PC-9 (cell line): ENCODE measurements around the gene SOX5. TPM values are rescaled to one million over a fixed set of nuclear protein-coding genes. Genes with fewer than 3 reads are reported as not detected.

ENCODE experiments used
- BruUV-seq: library from RNA; stranded (reverse); fragments of 400-500 nt; replicated peaks from 2 replicates; lab custom pipeline; 2021; lab: Mats Ljungman, UMichigan
- CTCF ChIA-PET: fragments of 300-600 bp; sonication (Branson Sonifier 250); formaldehyde crosslinking; loops from one replicate; lab custom pipeline; 2022; ENCODE audit warnings: antibody characterized with exemption; lab: Charles Lee
- POLR2A ChIA-PET: fragments of 300-600 bp; sonication (Branson Sonifier 250); formaldehyde crosslinking; loops from one replicate; lab custom pipeline; 2022; ENCODE audit warnings: antibody characterized with exemption; ENCODE audit not compliant: unreplicated experiment; lab: Charles Lee
- DNase-seq, 2 experiments: peaks; one replicate each; pipeline versions ENCODE4 v3.0.0 to v3.0.0-alpha.2; 2015 to 2022; ENCODE audit warnings: mixed read lengths in 1 of 2
- H2AFZ ChIP-seq: fragments of 200-600 bp; sonication (generic); 2 replicates; pipeline ENCODE4 v1.8.1; 2017; ENCODE audit warnings: antibody characterized with exemption
- H3F3A ChIP-seq: fragments of 200-600 bp; sonication (generic); 2 replicates; pipeline ENCODE4 v1.8.1; 2017; ENCODE audit warnings: antibody characterized with exemption, mild to moderate bottlenecking, low read depth; ENCODE audit not compliant: insufficient read depth
- H3K27ac ChIP-seq: fragments of 200-600 bp; sonication (generic); 2 replicates; pipeline ENCODE4 v1.6.1; 2016; ENCODE audit warnings: mixed run types
- H3K27me3 ChIP-seq: fragments of 200-600 bp; sonication (generic); 2 replicates; pipeline ENCODE4 v1.6.1; 2016; ENCODE audit warnings: low read depth, mixed run types; ENCODE audit not compliant: insufficient read depth
- H3K36me3 ChIP-seq: fragments of 200-600 bp; sonication (generic); 2 replicates; pipeline ENCODE4 v1.6.1; 2016; ENCODE audit warnings: low read depth, mixed run types
- H3K4me1 ChIP-seq: fragments of 200-600 bp; sonication (generic); replicated peaks from 2 replicates; pipeline ENCODE4 v1.6.1; 2016; ENCODE audit warnings: mixed run types; ENCODE audit not compliant: insufficient read depth
- H3K4me2 ChIP-seq: fragments of 200-600 bp; sonication (generic); 2 replicates; pipeline ENCODE4 v1.6.1; 2017; ENCODE audit warnings: mixed run types
- H3K4me3 ChIP-seq: fragments of 200-600 bp; sonication (generic); 2 replicates; pipeline ENCODE4 v1.6.1; 2016; ENCODE audit warnings: mixed run types
- H3K79me2 ChIP-seq: fragments of 200-600 bp; sonication (generic); 2 replicates; pipeline ENCODE4 v1.6.1; 2017; ENCODE audit warnings: low read depth, mixed run types
- H3K9me2 ChIP-seq: fragments of 200-600 bp; sonication (generic); 2 replicates; pipeline ENCODE4 v1.8.1; 2017; ENCODE audit warnings: mild to moderate bottlenecking; ENCODE audit not compliant: insufficient read depth
- H3K9me3 ChIP-seq: fragments of 200-600 bp; sonication (generic); 2 replicates; pipeline ENCODE4 v1.8.1; 2016; ENCODE audit warnings: low read depth; ENCODE audit not compliant: insufficient read depth
- H4K20me1 ChIP-seq: fragments of 200-600 bp; sonication (generic); 2 replicates; pipeline ENCODE4 v1.8.1; 2017; ENCODE audit not compliant: insufficient read depth
- CTCF ChIP-seq: fragments of 200-600 bp; sonication (generic); conservative IDR thresholded peaks from 2 replicates; pipeline ENCODE4 v1.6.1; 2017; ENCODE audit warnings: mixed run types, antibody characterized with exemption, mild to moderate bottlenecking, moderate library complexity
- EZH2 ChIP-seq: fragments of 200-600 bp; sonication (generic); IDR thresholded peaks from 2 replicates; pipeline ENCODE4 v1.8.0; 2017; ENCODE audit warnings: antibody characterized with exemption, low read depth
- intact Hi-C: fragments of 100-400 bp; cut with micrococcal nuclease; formaldehyde crosslinking; loops from one replicate; pipeline ENCODE4 v1.10.0; 2022; ENCODE audit not compliant: unreplicated experiment
- total RNA-seq: library from RNA; stranded (reverse); gene quantifications from 2 replicates; pipeline ENCODE4 v1.2.3, GENCODE V29; 2021

SOX5 gene
- total RNA-seq, 1 experiment from 2014 or later: not detected

- DNase-seq: no peak
- no peaks in the 10 kb centered on the region for H3K36me3 ChIP-seq
- H3K9me2 ChIP-seq: no peaks in the 10 kb centered on the region
- H3K4me3 ChIP-seq: no peak overlapping the region
- no peak overlapping the region for H2AFZ ChIP-seq
- POLR2A ChIA-PET: no interaction called here
- no peaks in the 10 kb centered on the region; the same call in 1 of the 2 replicates for H3K27me3 ChIP-seq
- no peak overlapping the region for H3K4me2 ChIP-seq
- BruUV-seq: no TSS peak
- H4K20me1 ChIP-seq: no peaks in the 10 kb centered on the region
- no peak overlapping the region for H3K27ac ChIP-seq
- CTCF ChIA-PET: no interaction called here
- TF ChIP-seq CTCF: no peak
- TF ChIP-seq EZH2: no peak
- no peaks in the 10 kb centered on the region for H3K4me1 ChIP-seq
- intact Hi-C loops: no loop called here
- no peaks in the 10 kb centered on the region; the same call in 1 of the 2 replicates for H3F3A ChIP-seq
- no peaks in the 10 kb centered on the region for H3K9me3 ChIP-seq
- H3K79me2 ChIP-seq: no peaks in the 10 kb centered on the region
Observed at GRCh38 chr12:23909551-23909950, 39.9 kb downstream of the SOX5 start.

- H3K4me3 ChIP-seq: no peak overlapping the region
- no peaks in the 10 kb centered on the region for H3K36me3 ChIP-seq
- H3K4me2 ChIP-seq: no peak overlapping the region
- no peaks in the 10 kb centered on the region for H4K20me1 ChIP-seq
- no peaks in the 10 kb centered on the region for H3K9me3 ChIP-seq
- no peak for DNase-seq
- no peaks in the 10 kb centered on the region for H3K4me1 ChIP-seq
- H3K27ac ChIP-seq: no peak overlapping the region
- no peak for TF ChIP-seq EZH2
- TF ChIP-seq CTCF: no peak
- no peak overlapping the region for H2AFZ ChIP-seq
- H3F3A ChIP-seq: no peaks in the 10 kb centered on the region
- POLR2A ChIA-PET: no interaction called here
- no TSS peak for BruUV-seq
- no peaks in the 10 kb centered on the region for H3K9me2 ChIP-seq
- intact Hi-C loops: no loop called here
- no peaks in the 10 kb centered on the region for H3K79me2 ChIP-seq
- CTCF ChIA-PET: no interaction called here
- H3K27me3 ChIP-seq: no peaks in the 10 kb centered on the region; the same call in 1 of the 2 replicates
Observed at GRCh38 chr12:23906329-23906728, 43.1 kb downstream of the SOX5 start.

- CTCF ChIA-PET: no interaction called here
- Histone ChIP-seq H3K4me3 (no peak overlapping the region), H3K27ac (no peak overlapping the region), H3K79me2 (no peaks in the 10 kb centered on the region), H3K9me3 (no peaks in the 10 kb centered on the region), H3K36me3 (no peaks in the 10 kb centered on the region), H3K4me1 (no peaks in the 10 kb centered on the region), H3F3A (no peaks in the 10 kb centered on the region), H3K27me3 (no peaks in the 10 kb centered on the region; the same call in 1 of the 2 replicates), H3K9me2 (no peaks in the 10 kb centered on the region), H2AFZ (no peak overlapping the region), H4K20me1 (no peaks in the 10 kb centered on the region), H3K4me2 (no peak overlapping the region)
- intact Hi-C loops: no loop called here
- POLR2A ChIA-PET: no interaction called here
- no peak for TF ChIP-seq CTCF
- no peak for TF ChIP-seq EZH2
- DNase-seq: no peak
- no TSS peak for BruUV-seq
Observed at GRCh38 chr12:23899434-23899833, 50.0 kb downstream of the SOX5 start.
